ENCODE results near the gene JOSD2.
"Not testable (repeated sequence)": the region's sequence is repeated elsewhere in the genome, so short reads cannot be mapped to it uniquely, and the experiment has no call there.

Gene JOSD2

DNA sequence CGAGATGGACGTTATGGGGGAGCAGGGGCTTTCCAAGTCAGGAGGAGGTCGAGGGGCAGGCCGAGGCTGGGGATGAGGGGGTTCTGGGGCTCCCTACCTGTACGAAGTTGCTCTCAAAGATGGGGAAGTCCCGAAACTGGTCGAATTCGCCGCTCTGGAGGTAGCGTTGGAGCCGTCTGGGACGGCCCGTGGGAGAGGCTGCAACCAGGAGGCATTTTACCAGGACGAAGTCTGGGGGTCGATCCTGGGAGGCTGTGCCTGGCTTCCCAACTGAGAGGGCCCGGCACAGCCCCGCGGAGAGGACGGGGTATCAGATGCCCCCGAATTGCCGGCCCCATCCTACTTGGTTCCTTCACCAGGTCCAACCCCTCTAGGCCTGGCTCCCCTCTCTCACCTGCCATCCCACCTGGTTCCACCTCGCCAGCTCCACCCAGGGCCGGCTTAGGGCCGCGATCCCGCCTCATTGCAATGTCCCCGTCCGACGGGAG is 35.2 kb downstream of the JOSD2 start:
- no peak for DNase-seq

DNA sequence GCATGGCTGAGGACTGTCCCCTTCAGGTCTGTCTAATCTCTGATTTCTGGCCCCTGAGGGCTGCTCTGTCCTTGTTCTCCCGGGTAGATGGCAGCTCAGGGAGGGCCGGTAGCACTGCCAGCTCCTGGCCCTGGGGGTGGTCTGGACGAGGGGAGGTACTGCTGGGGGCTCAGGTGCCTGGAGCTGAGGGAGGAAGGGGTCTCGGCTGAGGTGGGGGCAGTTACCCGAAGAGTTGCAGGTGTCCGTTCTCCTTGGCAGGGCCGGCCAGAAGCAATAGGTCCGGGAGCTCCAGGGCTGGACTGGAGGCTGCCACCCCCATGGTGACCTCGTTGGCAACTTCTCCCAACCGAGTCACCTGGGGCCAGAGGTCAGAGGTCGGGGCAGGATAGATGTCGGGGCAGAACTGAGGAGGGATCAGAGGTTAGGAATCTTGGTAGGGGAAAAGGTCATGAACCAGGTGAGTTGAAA is 35.9 kb downstream of the JOSD2 start:
- DNase-seq = no peak

DNA sequence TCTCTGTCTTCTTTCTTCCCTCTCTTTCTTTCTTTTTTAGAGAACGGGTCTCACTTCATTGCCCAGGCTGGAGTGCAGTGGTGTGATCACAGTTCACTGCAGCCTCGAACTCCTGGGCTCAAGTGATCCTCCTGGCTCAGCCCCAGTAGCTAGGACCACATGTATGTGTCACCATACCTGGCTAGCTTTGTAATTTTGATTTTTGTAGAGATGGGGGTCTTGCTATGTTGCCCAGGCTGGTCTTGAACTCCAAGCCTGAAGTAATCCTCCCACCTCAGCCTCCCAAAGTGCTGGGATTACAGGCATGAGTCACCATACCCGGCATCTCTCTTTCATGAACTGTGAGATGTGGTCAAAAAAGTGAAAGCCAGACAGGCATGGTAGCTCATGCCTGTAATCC is 37.7 kb downstream of the JOSD2 start:
- DNase-seq = not testable (repeated sequence)

DNA sequence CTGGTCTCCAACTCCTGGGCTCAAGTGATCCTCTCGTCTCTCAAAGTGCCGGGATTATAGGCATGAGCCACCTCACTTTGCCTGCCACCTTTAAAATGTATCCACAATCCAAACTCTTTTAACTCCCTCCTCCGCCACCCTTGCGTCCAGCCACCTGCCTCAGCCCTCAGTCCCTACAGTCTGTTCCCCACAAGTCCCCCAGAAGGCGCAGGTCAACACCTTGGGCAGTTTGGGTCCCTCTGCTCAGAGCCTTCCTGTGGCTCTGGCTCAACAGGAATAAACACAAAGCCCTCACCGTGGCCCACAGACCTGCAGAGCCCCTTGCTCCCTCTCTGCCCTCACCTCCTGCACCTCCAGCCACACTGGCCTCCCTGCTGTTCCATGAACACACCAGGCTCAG is 42.2 kb downstream of the JOSD2 start:
- no peak for DNase-seq

DNA sequence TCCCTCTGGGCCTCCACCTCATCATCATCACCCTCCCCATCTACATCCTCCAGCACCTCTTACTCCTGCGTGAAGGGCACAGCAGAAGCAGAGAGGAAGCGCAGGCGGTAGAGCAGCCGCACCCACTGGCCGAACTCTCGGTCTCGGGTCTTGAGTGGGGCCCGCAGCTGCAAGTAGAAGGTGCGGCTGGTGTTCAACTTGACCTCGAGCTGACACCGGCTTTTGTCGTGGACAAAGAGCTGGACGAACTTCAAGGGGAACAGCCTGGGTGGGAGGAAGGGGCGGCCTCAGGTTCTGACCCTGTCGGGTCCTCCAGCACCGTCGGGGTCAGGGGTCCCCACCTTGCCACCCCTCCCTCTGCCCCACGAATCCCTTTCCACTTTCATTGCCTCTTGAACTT is 43.4 kb downstream of the JOSD2 start:
- DNase-seq = no peak

DNA sequence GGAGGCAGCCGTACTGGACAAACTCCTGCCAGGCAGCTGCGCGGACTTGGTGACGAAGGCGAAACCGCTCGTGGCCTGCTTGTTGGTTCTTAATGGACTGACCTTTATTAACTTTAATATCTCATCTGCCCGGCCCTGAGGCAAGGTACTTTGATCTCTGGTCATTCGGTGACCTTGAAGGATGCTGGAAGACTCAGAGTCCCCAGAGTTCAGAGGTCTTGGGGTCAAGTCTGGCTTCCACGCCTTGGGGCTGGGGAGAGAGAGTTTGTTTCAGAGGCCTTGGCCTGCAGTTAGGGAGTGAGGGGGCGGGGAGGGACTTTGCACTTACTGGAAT is 44.3 kb downstream of the JOSD2 start:
- no peak for DNase-seq

DNA sequence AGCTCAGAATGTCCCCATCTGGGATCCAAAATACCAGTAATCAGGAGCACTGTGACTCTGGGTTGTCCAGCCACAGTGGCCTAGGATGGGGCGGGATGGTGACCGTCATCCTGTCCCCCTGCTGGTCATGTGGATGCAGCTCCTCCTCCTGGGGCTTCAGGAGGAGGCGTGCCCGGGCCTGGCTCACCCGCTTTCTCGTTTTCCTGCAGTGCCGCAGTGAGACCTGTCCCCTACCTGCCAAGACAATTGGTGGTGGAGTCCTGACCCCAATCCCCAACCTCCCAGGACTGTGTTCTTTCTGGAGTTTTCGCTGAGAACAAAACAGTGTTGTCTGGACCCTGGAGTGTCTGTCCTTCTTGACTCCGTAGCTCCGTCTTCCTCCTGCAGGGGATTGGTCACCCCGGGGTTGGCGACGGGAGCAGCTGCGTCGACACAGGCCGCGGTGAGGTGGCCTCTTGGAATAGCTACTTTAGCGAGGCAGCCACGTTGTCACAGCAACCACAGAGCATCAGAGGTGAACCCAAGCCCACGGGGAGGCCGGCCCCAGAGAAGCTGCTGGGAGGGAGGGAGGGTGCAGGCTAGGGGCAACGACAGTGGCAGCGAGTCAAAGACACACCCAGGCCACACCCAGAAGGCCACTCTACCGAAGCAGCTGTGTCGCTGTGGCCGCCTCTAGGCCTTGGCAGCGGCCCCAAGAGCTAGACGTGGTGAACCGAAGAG is 44.8 kb downstream of the JOSD2 start:
- DNase-seq = peak in 1 of 2 experiments; percentile 21

DNA sequence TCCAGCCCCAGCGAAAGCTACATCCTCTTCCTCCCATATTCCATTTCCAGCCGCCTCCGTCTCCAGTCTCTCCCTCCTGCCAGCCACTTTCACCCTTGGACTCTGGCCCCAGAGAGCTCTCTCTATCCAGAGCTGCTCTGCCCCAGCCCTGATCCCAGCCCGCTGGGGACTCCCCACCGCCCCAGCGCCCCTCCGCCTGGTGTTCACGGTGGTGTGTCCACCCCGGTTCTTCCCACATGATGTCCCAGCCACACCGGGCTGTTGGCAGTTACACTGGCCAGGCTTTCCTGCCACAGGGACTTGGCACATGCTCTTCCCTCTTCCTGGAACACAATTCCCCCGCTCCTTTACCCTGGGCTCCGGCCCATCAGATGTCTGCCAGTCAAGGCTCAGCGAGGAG is 46.0 kb downstream of the JOSD2 start:
- DNase-seq = no peak

DNA sequence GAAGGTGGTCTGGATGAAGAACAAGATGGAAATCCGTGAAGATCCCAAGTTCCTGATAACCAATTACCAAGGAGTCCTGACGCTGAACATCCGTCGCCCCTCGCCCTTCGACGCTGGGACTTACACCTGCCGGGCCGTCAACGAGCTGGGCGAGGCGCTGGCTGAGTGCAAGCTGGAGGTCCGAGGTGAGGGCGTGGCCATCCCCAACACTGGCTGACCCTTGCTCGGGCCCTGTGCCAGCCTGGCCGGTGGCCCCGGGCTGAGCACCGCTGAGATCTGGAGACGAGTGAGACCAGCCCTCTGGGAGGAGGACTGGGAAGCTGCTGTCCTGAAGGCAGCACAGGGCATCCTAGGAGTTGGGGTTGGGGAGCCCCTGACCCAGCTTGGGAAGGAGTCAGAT is 46.6 kb downstream of the JOSD2 start:
- no peak for DNase-seq

DNA sequence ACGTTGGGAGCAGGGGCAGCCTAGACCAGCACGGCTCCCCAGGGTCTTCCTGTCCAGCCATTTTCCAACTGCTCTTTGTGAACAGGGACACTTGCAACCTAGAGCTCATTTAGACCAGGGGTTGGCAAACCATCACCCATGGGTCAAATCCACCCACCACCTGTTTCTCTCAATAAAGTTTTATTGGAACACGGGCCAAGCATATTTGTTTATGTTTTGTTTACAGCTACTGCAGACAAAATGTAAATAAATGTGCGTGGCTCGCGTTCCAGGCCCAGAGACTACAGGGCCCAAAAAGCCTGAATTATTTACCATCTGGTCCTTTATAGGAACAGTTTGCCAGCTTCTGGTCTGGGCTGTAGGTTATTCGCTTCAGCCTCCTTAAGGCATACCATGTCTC is 48.0 kb downstream of the JOSD2 start:
- DNase-seq = no peak

DNA sequence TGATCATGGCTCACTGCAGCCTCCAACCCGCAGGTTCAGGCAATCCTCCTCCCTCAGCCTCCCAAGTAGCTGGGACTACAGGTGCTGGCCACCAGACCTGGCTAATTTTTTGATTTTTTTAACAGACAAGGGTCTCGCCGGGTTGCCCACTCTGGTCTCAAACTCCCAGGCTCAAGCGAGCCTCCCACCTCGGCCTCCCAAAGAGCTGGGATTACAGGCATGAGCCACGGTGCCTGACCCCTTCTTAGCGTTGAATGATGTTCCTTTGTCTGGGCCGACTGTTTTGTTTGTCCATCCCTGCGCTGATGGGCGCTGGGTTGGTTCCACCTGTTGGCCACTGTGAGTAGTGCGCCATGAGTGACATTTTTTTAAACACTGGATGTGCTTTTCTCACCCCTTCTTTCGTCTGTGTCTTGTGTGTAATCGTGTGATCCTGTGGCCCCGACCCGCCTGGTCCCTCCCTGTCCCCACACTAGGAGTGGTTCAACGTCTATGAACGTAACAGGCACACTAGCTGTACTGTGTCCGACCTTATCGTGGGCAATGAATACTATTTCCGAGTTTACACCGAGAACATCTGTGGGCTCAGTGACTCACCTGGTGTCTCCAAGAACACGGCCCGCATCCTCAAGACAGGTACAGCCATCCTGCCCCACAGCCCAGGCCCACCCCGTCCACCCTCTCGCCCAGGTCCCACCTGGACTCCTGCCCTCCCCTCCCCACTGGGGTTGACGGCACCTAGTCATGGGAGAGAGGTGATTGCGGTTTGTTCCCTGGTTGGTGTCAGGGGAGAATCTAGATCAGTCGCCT is 49.7 kb downstream of the JOSD2 start:
- DNase-seq = peak; percentile 37 to 75

DNA sequence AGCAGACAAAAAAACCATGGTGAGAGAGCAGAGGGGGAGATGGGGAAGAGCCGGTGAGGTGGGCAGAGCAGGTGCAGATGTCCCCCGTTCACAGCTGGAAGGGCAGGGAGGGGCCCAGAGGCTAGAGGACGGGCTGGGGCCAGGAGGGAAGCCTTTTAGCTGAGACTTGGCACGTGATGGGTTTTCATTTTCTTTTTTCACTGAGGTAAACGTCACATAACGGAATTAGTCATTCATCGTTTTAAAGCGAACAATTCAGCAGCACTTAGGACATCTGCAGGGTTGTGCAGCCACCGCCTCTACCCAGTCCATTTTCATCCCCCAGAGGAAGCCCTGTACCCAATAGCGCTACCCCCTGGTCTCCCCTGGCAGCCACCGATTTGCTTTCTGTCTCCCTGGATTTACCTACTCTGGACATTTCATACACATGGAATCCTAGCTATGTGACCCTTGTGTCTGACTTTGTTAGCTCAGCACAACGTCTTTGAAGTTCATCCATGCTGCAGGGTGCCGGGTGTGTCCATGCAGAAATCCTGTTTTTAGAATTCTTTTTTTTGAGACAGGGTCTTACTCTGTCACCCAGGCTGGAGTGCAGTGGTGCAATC is 50.7 kb downstream of the JOSD2 start:
- DNase-seq = no peak

DNA sequence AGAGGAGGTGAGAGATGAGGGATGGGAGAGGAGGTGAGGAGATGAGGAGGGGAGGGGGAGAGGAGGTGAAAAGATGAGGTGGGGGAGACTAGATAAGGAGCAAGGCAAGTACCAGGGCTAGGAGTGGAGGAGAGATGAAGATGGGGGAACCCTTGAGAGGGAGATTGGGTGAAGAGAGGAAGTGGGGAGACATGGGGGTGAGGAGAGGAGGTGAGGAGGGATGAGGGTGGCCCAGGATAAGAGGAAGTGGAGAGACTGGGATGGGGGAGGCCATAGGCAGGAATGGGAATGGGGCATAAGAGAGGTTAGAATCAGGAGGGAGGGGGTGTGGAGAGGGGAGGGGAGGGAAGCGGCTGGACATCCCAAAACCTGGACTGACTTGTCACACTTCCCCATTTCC is 51.4 kb downstream of the JOSD2 start:
- no peak for DNase-seq

DNA sequence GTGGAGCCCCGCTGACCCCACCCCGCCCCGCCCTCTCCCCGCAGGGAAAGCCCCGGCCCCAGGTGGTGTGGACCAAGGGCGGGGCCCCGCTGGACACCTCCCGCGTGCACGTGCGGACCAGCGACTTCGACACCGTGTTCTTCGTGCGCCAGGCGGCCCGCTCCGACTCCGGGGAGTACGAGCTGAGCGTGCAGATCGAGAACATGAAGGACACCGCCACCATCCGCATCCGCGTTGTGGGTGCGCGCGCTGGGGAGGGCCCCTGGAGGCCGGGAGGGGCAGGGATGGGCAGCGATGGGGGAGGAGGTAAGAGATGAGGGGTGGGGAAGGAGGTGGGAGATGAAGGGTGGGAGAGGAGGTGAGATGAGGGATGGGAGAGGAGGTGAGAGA is 51.9 kb downstream of the JOSD2 start:
- no peak for DNase-seq

DNA sequence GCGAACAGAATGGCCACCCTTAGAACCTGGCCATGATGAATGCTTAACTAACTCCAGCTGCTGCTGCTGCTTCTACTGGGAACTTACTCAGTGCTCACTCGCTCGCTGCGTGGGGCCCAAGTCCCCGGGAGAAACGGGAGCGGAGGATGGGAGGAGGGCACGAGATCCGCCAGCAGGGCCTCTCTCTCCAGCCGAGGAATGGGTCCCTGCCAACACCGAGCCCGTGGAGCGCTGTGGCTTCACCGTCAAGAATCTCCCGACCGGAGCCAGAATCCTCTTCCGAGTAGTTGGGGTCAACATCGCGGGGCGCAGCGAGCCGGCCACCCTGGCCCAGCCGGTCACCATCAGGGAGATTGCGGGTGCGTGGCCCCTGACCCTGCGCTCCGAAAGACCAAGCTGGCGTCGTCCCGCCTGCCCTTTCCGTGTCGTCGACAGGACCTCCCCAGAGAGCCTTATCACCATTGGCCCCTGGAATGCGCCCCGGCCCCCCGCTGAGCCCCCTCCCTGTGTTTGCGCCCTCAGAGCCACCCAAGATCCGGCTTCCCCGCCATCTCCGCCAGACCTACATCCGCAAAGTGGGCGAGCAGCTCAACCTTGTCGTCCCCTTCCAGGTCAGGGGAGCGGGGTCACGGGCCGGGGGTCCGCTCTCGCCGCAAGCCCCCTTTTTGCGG is 52.5 kb downstream of the JOSD2 start:
- no peak for DNase-seq

DNA sequence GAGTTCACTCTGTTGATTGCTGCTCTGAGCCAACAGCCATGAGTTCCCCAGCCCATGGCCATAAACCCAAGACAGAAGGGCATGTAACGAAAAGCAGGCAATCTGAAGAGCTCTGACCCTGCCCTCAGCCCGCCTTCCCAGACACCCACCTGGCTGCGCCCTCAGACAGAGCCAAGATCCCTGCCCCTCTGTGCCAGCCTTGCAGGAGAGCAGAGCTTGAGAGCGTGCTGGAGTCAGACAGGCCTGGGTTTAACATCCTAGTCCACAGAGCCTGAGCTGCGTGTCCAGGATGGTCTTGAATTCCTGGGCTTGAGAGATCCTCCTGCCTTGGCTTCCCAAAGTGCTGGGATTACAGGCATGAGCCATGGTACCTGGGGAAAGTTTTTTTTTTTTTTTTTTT is 53.7 kb downstream of the JOSD2 start:
- no peak for DNase-seq
